ENCODE results near the gene COMMD6. TPM values are rescaled to one million over a fixed set of nuclear protein-coding genes. Genes with fewer than 3 reads are reported as not detected.

COMMD6 gene
- total and polyA plus RNA-seq, 2 of the 13 experiments (the other 11 are each of a cell fraction or from before 2014, with no cell fraction given), result 97.0 to 164 TPM

DNA sequence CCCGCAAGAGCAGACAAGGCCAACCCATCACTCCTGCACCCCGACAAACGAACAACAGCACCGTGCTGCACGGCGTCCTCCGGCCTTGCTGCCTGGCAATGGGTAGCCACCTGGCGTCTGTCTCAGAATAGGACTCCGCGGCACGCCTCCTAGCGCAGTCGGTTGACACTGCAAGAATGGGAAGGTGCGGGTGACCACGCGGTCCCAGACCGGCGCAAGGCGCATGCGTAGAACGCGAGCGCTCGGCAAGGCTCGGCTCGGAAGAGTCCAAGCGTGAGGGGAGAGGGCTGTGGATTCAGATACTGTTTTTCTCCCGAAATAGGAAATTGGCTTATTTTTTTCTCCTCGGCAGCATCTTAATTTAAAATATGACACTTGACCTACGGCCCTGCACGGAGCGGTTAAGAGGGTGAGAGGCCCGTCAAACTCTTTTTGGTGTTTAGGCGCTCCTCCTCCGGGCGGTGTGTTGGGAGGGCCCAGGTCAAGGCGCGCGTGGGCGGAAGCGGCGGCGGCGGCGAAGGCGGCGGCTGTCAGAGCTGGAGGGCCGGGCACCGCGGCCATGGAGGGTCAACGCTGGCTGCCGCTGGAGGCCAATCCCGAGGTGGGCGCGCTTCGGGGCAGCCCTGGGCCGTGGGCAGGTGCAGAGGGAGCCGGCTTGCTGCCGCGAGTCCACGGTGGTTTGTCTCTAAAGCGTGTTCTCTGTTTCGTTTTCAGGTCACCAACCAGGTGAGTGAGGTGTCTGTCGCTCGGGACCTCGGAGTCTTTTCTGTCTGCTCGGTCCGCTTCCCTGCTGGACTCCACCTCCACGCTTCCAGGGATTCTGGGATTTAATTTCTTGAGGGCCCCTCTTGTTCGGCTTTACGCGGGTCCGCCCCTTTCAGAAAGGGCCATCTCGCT lies 11.9 kb upstream of the COMMD6 start, which contains the start of gene UCHL3 (continued):
- TF ChIP-seq, protein P1, sequence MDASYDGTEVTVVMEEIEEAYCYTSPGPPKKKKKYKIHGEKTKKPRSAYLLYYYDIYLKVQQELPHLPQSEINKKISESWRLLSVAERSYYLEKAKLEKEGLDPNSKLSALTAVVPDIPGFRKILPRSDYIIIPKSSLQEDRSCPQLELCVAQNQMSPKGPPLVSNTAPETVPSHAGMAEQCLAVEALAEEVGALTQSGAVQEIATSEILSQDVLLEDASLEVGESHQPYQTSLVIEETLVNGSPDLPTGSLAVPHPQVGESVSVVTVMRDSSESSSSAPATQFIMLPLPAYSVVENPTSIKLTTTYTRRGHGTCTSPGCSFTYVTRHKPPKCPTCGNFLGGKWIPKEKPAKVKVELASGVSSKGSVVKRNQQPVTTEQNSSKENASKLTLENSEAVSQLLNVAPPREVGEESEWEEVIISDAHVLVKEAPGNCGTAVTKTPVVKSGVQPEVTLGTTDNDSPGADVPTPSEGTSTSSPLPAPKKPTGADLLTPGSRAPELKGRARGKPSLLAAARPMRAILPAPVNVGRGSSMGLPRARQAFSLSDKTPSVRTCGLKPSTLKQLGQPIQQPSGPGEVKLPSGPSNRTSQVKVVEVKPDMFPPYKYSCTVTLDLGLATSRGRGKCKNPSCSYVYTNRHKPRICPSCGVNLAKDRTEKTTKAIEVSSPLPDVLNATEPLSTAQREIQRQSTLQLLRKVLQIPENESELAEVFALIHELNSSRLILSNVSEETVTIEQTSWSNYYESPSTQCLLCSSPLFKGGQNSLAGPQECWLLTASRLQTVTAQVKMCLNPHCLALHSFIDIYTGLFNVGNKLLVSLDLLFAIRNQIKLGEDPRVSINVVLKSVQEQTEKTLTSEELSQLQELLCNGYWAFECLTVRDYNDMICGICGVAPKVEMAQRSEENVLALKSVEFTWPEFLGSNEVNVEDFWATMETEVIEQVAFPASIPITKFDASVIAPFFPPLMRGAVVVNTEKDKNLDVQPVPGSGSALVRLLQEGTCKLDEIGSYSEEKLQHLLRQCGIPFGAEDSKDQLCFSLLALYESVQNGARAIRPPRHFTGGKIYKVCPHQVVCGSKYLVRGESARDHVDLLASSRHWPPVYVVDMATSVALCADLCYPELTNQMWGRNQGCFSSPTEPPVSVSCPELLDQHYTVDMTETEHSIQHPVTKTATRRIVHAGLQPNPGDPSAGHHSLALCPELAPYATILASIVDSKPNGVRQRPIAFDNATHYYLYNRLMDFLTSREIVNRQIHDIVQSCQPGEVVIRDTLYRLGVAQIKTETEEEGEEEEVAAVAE (CRISPR knock-in tag; IDR thresholded peaks at IDR 0.05; ENCODE audit: borderline replicate concordance), result peak; percentile 67; the same call in 1 of the 2 replicates
- TF ChIP-seq, protein P2, sequence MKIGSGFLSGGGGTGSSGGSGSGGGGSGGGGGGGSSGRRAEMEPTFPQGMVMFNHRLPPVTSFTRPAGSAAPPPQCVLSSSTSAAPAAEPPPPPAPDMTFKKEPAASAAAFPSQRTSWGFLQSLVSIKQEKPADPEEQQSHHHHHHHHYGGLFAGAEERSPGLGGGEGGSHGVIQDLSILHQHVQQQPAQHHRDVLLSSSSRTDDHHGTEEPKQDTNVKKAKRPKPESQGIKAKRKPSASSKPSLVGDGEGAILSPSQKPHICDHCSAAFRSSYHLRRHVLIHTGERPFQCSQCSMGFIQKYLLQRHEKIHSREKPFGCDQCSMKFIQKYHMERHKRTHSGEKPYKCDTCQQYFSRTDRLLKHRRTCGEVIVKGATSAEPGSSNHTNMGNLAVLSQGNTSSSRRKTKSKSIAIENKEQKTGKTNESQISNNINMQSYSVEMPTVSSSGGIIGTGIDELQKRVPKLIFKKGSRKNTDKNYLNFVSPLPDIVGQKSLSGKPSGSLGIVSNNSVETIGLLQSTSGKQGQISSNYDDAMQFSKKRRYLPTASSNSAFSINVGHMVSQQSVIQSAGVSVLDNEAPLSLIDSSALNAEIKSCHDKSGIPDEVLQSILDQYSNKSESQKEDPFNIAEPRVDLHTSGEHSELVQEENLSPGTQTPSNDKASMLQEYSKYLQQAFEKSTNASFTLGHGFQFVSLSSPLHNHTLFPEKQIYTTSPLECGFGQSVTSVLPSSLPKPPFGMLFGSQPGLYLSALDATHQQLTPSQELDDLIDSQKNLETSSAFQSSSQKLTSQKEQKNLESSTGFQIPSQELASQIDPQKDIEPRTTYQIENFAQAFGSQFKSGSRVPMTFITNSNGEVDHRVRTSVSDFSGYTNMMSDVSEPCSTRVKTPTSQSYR (CRISPR knock-in tag; IDR thresholded peaks at IDR 0.05; ENCODE audit: borderline replicate concordance), result no peak; the same call in 1 of the 2 replicates
- TF ChIP-seq ZFX (CRISPR knock-in tag; IDR thresholded peaks at IDR 0.05; ENCODE audit: low read depth) (peak; percentile 76), REXO4 (CRISPR knock-in tag; IDR thresholded peaks at IDR 0.05; ENCODE audit: borderline replicate concordance) (no peak), NFE2L1 (CRISPR knock-in tag; IDR thresholded peaks at IDR 0.05; ENCODE audit: borderline replicate concordance) (no peak), ZNF282 (IDR thresholded peaks at IDR 0.05; ENCODE audit: partially characterized antibody) (no peak), ARHGAP35 (CRISPR knock-in tag; IDR thresholded peaks at IDR 0.05; ENCODE audit: borderline replicate concordance) (no peak), ZNF761 (CRISPR knock-in tag; conservative IDR thresholded peaks at IDR 0.05) (no peak), POLR2G (IDR thresholded peaks at IDR 0.05; ENCODE audit: low read depth, low read length) (peak; percentile 90), ZFP36L2 (CRISPR knock-in tag; IDR thresholded peaks at IDR 0.05) (0 out of 2 replicates have a peak, but pooled peaks have one; percentile 26), ZNF234 (CRISPR knock-in tag; conservative IDR thresholded peaks at IDR 0.05) (0 out of 2 replicates have a peak, but pooled peaks have one; percentile 24), ZNF337 (CRISPR knock-in tag; IDR thresholded peaks at IDR 0.05; ENCODE audit: borderline replicate concordance, low read depth) (no peak; the same call in 1 of the 2 replicates), JUNB (CRISPR knock-in tag; IDR thresholded peaks at IDR 0.05; ENCODE audit: borderline replicate concordance) (no peak), CAMTA2 (CRISPR knock-in tag; IDR thresholded peaks at IDR 0.05; ENCODE audit: borderline replicate concordance) (no peak), HCFC1 (IDR thresholded peaks at IDR 0.05; ENCODE audit: low read depth, low read length) (no peak), GABPB1 (CRISPR knock-in tag; IDR thresholded peaks at IDR 0.05) (peak; percentile 91), POLR2A (IDR thresholded peaks at IDR 0.05; ENCODE audit: insufficient read depth in 1 of 2, low read depth in 2 of 2, low read length in 2 of 2) (peak; percentile 51 to 82), REL (CRISPR knock-in tag; conservative IDR thresholded peaks at IDR 0.05) (no peak), ZNF879 (CRISPR knock-in tag; IDR thresholded peaks at IDR 0.05) (0 out of 2 replicates have a peak, but pooled peaks have one; percentile 61), GATA4 (IDR thresholded peaks at IDR 0.05; ENCODE audit: borderline replicate concordance, low read depth) (peak; percentile 50; the same call in 1 of the 2 replicates)
- TF ChIP-seq, protein P3, sequence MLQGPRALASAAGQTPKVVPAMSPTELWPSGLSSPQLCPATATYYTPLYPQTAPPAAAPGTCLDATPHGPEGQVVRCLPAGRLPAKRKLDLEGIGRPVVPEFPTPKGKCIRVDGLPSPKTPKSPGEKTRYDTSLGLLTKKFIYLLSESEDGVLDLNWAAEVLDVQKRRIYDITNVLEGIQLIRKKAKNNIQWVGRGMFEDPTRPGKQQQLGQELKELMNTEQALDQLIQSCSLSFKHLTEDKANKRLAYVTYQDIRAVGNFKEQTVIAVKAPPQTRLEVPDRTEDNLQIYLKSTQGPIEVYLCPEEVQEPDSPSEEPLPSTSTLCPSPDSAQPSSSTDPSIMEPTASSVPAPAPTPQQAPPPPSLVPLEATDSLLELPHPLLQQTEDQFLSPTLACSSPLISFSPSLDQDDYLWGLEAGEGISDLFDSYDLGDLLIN (CRISPR knock-in tag; IDR thresholded peaks at IDR 0.05; ENCODE audit: borderline replicate concordance), result no peak

Measured in HepG2 (cell line).